ENCODE data around the gene PREP.

- TF ChIP-seq POLR2A (IDR thresholded peaks at IDR 0.05; ENCODE audit: low read length) (no peak), GATA1 (IDR thresholded peaks at IDR 0.05; ENCODE audit: low read depth, low read length) (no peak)
Measured at GRCh38 chr6:105428342-105428957, 25.6 kb upstream of the PREP start.
